Suprapubic skin (tissue), 3 donors: Measurements from ENCODE around the gene IFITM1.

Experiments
- CTCF ChIP-seq, 2 donors: fragments of 200-600 bp in 1 of 2; fragments of 450-650 bp in 1 of 2; sonication (generic) in 1 of 2; IDR thresholded peaks; one replicate each; pipeline ENCODE4 v1.5.1; 2016 to 2019; ENCODE audit warnings: antibody characterized with exemption in 2 of 2, mild to moderate bottlenecking in 1 of 2, moderate library complexity in 1 of 2
- EP300 ChIP-seq: sonication (generic); formaldehyde crosslinking; IDR thresholded peaks from one replicate; pipeline ENCODE4 v1.6.1; 2017; ENCODE audit warnings: antibody characterized with exemption

GRCh38 chr11:325796-326591, 12.2 kb downstream of the IFITM1 start:
- no peak for TF ChIP-seq CTCF (IDR thresholded peaks at IDR 0.05)
- TF ChIP-seq EP300, result no peak
